Parathyroid adenoma (tissue), 2 donors: Measurements from ENCODE around the gene C20orf173.
"Not testable (repeated sequence)": the region's sequence is repeated elsewhere in the genome, so short reads cannot be mapped to it uniquely, and the experiment has no call there.

ENCODE experiments used
- H2AFZ ChIP-seq: fragments of 300-600 bp; sonication (generic); one replicate; pipeline ENCODE4 v1.7.0; 2017; ENCODE audit warnings: antibody characterized with exemption, mild to moderate bottlenecking
- H3K27ac ChIP-seq: fragments of 300-600 bp; sonication (generic); one replicate; pipeline ENCODE4 v1.7.0; 2017
- H3K27me3 ChIP-seq: fragments of 300-600 bp; sonication (generic); one replicate; pipeline ENCODE4 v1.7.0; 2017; ENCODE audit warnings: low read length; ENCODE audit not compliant: control insufficient read depth, insufficient read depth
- H3K36me3 ChIP-seq: fragments of 300-600 bp; sonication (generic); one replicate; pipeline ENCODE4 v1.7.0; 2017; ENCODE audit warnings: low read length; ENCODE audit not compliant: control insufficient read depth, insufficient read depth
- H3K4me1 ChIP-seq: fragments of 300-600 bp; sonication (generic); one replicate; pipeline ENCODE4 v1.7.0; 2017; ENCODE audit warnings: control low read depth
- H3K4me2 ChIP-seq: fragments of 300-600 bp; sonication (generic); one replicate; pipeline ENCODE4 v1.7.0; 2017; ENCODE audit warnings: low read length
- H3K4me3 ChIP-seq: fragments of 300-600 bp; sonication (generic); one replicate; pipeline ENCODE4 v1.7.0; 2017; ENCODE audit warnings: low read depth, low read length
- H3K79me2 ChIP-seq: fragments of 300-600 bp; sonication (generic); one replicate; pipeline ENCODE4 v1.7.0; 2017; ENCODE audit warnings: control low read depth
- H3K9ac ChIP-seq: fragments of 300-600 bp; sonication (generic); one replicate; pipeline ENCODE4 v1.7.0; 2017; ENCODE audit warnings: mild to moderate bottlenecking
- H3K9me3 ChIP-seq: fragments of 300-600 bp; sonication (generic); one replicate; pipeline ENCODE4 v1.7.0; 2017; ENCODE audit warnings: low read length; ENCODE audit not compliant: control insufficient read depth
- TF ChIP-seq, protein P1 (sequence below): fragments of 300-600 bp; sonication (generic); IDR thresholded peaks from one replicate; pipeline ENCODE4 v1.7.0; 2017; ENCODE audit warnings: antibody characterized with exemption, mild to moderate bottlenecking
- donor health status: primary hyperparathyroidism.

C20orf173 gene

DNA sequence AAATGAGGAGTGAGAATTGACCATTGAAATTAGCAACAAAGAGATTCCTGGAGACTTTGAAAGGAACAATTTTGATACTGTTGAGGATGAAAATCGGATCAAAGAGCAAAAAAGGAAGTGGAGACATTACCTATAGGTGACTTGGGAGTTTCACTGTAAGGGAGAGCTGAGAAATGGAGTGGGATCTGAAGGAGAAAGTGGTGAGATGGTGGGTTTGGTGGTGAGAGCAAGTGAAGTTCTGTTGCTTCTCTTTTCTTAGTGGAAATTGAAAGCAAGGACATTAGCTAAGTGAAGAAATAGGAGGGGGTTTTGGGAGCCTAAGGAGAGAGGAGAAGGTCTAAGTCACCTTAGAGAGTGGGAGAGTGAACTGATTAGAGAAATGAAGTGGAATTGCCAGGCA, 16.7 kb upstream of the C20orf173 start:
- Histone ChIP-seq H3K36me3 (no peaks in the 10 kb centered on the region), H3K4me3 (no peak overlapping the region), H2AFZ (no peak overlapping the region), H3K27me3 (no peaks in the 10 kb centered on the region), H3K9ac (no peak overlapping the region), H3K27ac (no peak overlapping the region), H3K79me2 (peaks cover 3% of the 10 kb centered on the region), H3K4me2 (no peak overlapping the region), H3K4me1 (peaks cover 3% of the 10 kb centered on the region), H3K9me3 (no peaks in the 10 kb centered on the region)
- TF ChIP-seq, protein P1, sequence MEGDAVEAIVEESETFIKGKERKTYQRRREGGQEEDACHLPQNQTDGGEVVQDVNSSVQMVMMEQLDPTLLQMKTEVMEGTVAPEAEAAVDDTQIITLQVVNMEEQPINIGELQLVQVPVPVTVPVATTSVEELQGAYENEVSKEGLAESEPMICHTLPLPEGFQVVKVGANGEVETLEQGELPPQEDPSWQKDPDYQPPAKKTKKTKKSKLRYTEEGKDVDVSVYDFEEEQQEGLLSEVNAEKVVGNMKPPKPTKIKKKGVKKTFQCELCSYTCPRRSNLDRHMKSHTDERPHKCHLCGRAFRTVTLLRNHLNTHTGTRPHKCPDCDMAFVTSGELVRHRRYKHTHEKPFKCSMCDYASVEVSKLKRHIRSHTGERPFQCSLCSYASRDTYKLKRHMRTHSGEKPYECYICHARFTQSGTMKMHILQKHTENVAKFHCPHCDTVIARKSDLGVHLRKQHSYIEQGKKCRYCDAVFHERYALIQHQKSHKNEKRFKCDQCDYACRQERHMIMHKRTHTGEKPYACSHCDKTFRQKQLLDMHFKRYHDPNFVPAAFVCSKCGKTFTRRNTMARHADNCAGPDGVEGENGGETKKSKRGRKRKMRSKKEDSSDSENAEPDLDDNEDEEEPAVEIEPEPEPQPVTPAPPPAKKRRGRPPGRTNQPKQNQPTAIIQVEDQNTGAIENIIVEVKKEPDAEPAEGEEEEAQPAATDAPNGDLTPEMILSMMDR = no peak

DNA sequence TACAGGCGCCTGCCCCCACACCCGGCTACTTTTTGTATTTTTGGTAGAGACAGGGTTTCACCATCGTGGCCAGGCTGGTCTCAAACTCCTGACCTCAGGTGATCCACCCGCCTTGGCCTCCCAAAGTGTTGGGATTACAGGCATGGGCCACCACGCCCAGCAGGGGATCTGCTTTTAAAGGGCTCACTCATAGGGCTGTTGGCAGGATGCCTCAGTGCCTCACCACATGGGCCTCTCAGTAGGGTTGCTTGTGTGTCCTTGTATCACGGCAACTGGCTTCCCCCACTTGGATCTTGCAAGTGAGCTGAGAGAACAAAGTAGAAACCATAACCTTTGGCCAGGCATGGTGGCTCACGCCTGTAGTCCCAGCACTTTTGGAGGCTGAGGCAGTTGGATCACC, 15.5 kb upstream of the C20orf173 start:
- not testable (repeated sequence) for H3K4me3 ChIP-seq, H3K4me2 ChIP-seq, H3K4me1 ChIP-seq, H3K36me3 ChIP-seq, H3K27ac ChIP-seq, H2AFZ ChIP-seq, H3K27me3 ChIP-seq, H3K9me3 ChIP-seq, H3K9ac ChIP-seq, H3K79me2 ChIP-seq

DNA sequence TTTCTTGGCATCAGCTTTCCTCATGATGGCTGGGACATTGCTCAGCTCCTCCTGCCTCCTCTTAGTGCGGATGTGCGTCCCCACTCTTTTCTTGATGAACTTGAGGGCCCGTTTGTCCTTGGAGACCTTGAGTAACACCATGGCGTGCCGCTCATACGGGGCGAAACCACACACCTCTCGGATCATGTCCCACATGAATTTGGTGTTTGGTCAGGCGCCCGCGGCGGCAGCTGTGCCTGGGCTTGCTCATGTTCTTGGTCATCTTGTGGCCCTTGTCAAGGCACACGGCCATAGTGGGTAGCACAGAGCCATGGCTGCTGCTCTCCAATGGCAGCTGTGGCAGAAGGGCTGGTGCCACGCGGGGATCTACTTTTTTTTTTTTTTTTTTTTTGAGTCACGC, 15.0 kb upstream of the C20orf173 start:
- H3K36me3 ChIP-seq = no peaks in the 10 kb centered on the region

DNA sequence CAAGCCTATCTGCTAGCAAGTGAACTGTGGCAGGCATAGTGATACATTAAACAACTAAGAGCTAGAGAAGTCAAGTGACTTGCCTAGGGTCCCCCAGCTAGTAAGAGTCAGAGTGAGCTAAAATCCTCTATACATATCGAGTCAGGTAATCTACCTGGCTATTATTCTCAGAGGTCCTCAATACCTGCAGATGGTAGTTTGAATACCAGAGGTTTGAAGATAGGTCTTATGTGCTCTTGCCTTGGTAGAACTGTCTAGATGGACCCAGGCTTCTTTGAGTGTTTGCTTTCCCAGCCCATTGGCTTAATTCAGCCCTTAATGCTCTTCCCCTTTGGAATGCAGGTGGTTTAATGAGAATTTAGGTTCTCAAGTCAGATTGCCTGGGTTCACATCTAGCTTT, 13.5 kb upstream of the C20orf173 start:
- peaks cover 3% of the 10 kb centered on the region for H3K79me2 ChIP-seq
- H3K4me3 ChIP-seq = no peak overlapping the region
- H3K36me3 ChIP-seq = no peaks in the 10 kb centered on the region
- H3K4me1 ChIP-seq = peaks cover 3% of the 10 kb centered on the region
- H3K27ac ChIP-seq = no peak overlapping the region
- no peak overlapping the region for H2AFZ ChIP-seq
- no peaks in the 10 kb centered on the region for H3K9me3 ChIP-seq
- no peak overlapping the region for H3K9ac ChIP-seq
- H3K4me2 ChIP-seq = no peak overlapping the region
- H3K27me3 ChIP-seq = no peaks in the 10 kb centered on the region
- TF ChIP-seq, protein P1 = no peak

More for the DNA sequence above, 15.0 kb upstream of the C20orf173 start:
- no peak overlapping the region for H3K27ac ChIP-seq
- H2AFZ ChIP-seq = no peak overlapping the region
- H3K9ac ChIP-seq = no peak overlapping the region
- H3K79me2 ChIP-seq = peaks cover 3% of the 10 kb centered on the region
- no peak overlapping the region for H3K4me2 ChIP-seq
- no peaks in the 10 kb centered on the region for H3K9me3 ChIP-seq
- H3K27me3 ChIP-seq = no peaks in the 10 kb centered on the region
- no peak overlapping the region for H3K4me3 ChIP-seq
- peaks cover 3% of the 10 kb centered on the region for H3K4me1 ChIP-seq
- TF ChIP-seq, protein P1 = no peak

DNA sequence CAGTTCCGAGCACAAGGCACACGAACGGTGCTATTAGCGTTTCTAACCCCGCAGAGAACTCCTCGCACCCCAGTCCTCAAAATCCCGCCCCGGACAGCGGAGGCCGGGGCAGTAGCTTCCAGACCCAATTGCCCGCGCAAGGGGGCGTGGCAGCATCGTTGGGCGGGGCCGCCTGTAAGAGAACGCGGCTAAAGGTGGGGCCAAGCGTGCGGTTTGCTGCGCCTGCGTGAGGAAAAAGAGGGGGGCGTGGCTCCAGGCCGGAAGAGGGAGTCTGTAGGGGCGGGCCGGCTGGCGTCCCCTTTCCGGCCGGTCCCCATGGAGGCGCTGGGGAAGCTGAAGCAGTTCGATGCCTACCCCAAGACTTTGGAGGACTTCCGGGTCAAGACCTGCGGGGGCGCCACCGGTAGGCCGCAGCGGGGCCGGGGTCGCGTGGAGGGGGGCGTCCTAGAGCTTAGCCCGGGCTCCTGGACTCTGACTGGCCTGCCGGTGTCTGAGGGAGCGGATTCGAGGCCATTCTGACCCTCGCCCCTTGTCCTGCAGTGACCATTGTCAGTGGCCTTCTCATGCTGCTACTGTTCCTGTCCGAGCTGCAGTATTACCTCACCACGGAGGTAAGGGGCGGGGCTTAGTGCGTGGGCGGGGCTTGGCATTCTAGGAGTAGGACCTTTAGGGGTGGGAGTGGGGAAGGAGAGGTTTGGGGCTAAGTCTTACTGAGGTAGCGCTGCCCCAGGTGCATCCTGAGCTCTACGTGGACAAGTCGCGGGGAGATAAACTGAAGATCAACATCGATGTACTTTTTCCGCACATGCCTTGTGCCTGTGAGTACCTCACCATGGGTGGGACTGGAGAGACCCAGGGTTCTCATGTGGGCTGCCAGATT, 12.6 kb upstream of the C20orf173 start, which contains the start of gene ERGIC3:
TSS of gene ERGIC3 (plus strand) at position 296 of the 880 bp plus-strand sequence. CDS start at position 316, 20 bp downstream.
- peaks cover 3% of the 10 kb centered on the region for H3K4me1 ChIP-seq
- peak within 1 kb of the TSS; percentile 88 for H3K4me3 ChIP-seq
- H3K36me3 ChIP-seq = no peaks in the 10 kb centered on the region
- peak within 1 kb of the TSS; percentile 98 for H2AFZ ChIP-seq
- TF ChIP-seq, protein P1 = peak; percentile 21
- H3K27me3 ChIP-seq = no peaks in the 10 kb centered on the region
- peak within 1 kb of the TSS; percentile 61 for H3K9ac ChIP-seq
- H3K9me3 ChIP-seq = no peaks in the 10 kb centered on the region
- H3K79me2 ChIP-seq = peaks cover 3% of the 10 kb centered on the region
- peak within 1 kb of the TSS; percentile 71 for H3K27ac ChIP-seq
- H3K4me2 ChIP-seq = peak within 1 kb of the TSS; percentile 82
